IMR-90 (cell line): ENCODE results near the gene CC2D1A. TPM values are rescaled to one million over a fixed set of nuclear protein-coding genes. Genes with fewer than 3 reads are reported as not detected.

Experiments used
- ATAC-seq: fragments of 200-7000 bp; cut with Tn5 transposase; 2 replicates; pipeline ENCODE4 v1.9.1; 2020; ENCODE audit warnings: low read depth, mild to moderate bottlenecking, moderate library complexity
- BruUV-seq: library from RNA; stranded (reverse); fragments of 400-500 nt; replicated peaks from 2 replicates; lab custom pipeline; 2021; lab: Mats Ljungman, UMichigan
- CTCF ChIA-PET: fragments of 300-600 bp; formaldehyde crosslinking; extraction: SDS; loops from one replicate; lab custom pipeline; 2021; ENCODE audit warnings: antibody characterized with exemption; lab: Yijun Ruan, JAX
- POLR2A ChIA-PET: fragments of 300-600 bp; sonication (Branson Sonifier 250); formaldehyde crosslinking; loops from one replicate; lab custom pipeline; 2022; ENCODE audit warnings: antibody characterized with exemption; ENCODE audit not compliant: unreplicated experiment; lab: Charles Lee
- DNase-seq: peaks from one replicate; pipeline ENCODE4 v3.0.0; 2013
- H2AFZ ChIP-seq: replicated peaks from 2 replicates; pipeline ENCODE3; 2013; ENCODE audit warnings: low read length, mild to moderate bottlenecking; ENCODE audit not compliant: poor library complexity
- H2AK5ac ChIP-seq: 2 replicates; pipeline ENCODE4 v1.6.1; 2013; ENCODE audit warnings: low read depth, low read length, inconsistent platforms
- H2AK9ac ChIP-seq: replicated peaks from 2 replicates; pipeline ENCODE3; 2013; ENCODE audit warnings: mild to moderate bottlenecking, low read depth, low read length, moderate library complexity; ENCODE audit not compliant: poor library complexity
- H2BK120ac ChIP-seq: 2 replicates; pipeline ENCODE4 v1.6.1; 2013; ENCODE audit warnings: low read depth, low read length, inconsistent platforms
- H2BK15ac ChIP-seq: 3 replicates; pipeline ENCODE4 v1.6.1; 2013; ENCODE audit warnings: low read depth, low read length, inconsistent platforms
- H2BK20ac ChIP-seq: 2 replicates; pipeline ENCODE4 v1.6.1; 2013; ENCODE audit warnings: low read depth, mild to moderate bottlenecking, inconsistent platforms, low read length, moderate library complexity
- H2BK5ac ChIP-seq: 2 replicates; pipeline ENCODE4 v1.6.1; 2013; ENCODE audit warnings: mild to moderate bottlenecking, low read depth, low read length, inconsistent platforms; ENCODE audit not compliant: poor library complexity, severe bottlenecking
- H3K14ac ChIP-seq: replicated peaks from 2 replicates; pipeline ENCODE4 v1.6.1; 2013; ENCODE audit warnings: low read depth, low read length, inconsistent platforms
- H3K18ac ChIP-seq: 2 replicates; pipeline ENCODE4 v1.6.1; 2013; ENCODE audit warnings: low read depth, low read length, control low read depth
- H3K23ac ChIP-seq: 2 replicates; pipeline ENCODE4 v1.6.1; 2013; ENCODE audit warnings: low read depth, low read length, inconsistent platforms
- H3K27ac ChIP-seq: 2 replicates; pipeline ENCODE4 v1.5.1; 2013; ENCODE audit warnings: mild to moderate bottlenecking, control low read depth, low read length; ENCODE audit not compliant: insufficient read depth
- H3K27me3 ChIP-seq: 2 replicates; pipeline ENCODE4 v1.6.1; 2013; ENCODE audit warnings: low read length; ENCODE audit not compliant: control insufficient read depth, insufficient read depth
- H3K36me3 ChIP-seq: 2 replicates; pipeline ENCODE4 v1.6.1; 2013; ENCODE audit warnings: low read length, mixed read lengths; ENCODE audit not compliant: control insufficient read depth, insufficient read depth
- H3K4ac ChIP-seq: 2 replicates; pipeline ENCODE4 v1.6.1; 2013; ENCODE audit warnings: low read depth, low read length, inconsistent platforms
- H3K4me1 ChIP-seq: 2 replicates; pipeline ENCODE4 v1.6.1; 2013; ENCODE audit warnings: low read length, mixed read lengths; ENCODE audit not compliant: control insufficient read depth, insufficient read depth
- H3K4me2 ChIP-seq: 2 replicates; pipeline ENCODE4 v1.6.1; 2013; ENCODE audit warnings: low read depth, mild to moderate bottlenecking, control low read depth, low read length, moderate library complexity
- H3K4me3 ChIP-seq: 2 replicates; pipeline ENCODE4 v1.5.1; 2013; ENCODE audit warnings: low read depth, mild to moderate bottlenecking, control low read depth, low read length, moderate library complexity; ENCODE audit not compliant: insufficient read depth
- H3K56ac ChIP-seq: 2 replicates; pipeline ENCODE4 v1.6.1; 2013; ENCODE audit warnings: low read length, inconsistent platforms; ENCODE audit not compliant: insufficient read depth; ENCODE audit errors: extremely low read depth
- H3K79me1 ChIP-seq, 2 experiments: 2 replicates each; pipeline ENCODE4 v1.6.1; 2013; ENCODE audit warnings: low read length in 2 of 2, inconsistent platforms in 1 of 2, low read depth in 1 of 2
- H3K9ac ChIP-seq: 2 replicates; pipeline ENCODE4 v1.6.1; 2013; ENCODE audit warnings: low read depth, low read length, control low read depth
- H3K9me1 ChIP-seq: 2 replicates; pipeline ENCODE4 v1.6.1; 2013; ENCODE audit warnings: low read length, inconsistent platforms; ENCODE audit not compliant: insufficient read depth
- H3K9me3 ChIP-seq: 2 replicates; pipeline ENCODE4 v1.6.1; 2013; ENCODE audit warnings: low read length; ENCODE audit not compliant: control insufficient read depth, insufficient read depth
- H4K20me1 ChIP-seq: 2 replicates; pipeline ENCODE4 v1.6.1; 2013; ENCODE audit warnings: low read length, inconsistent platforms; ENCODE audit not compliant: insufficient read depth
- H4K5ac ChIP-seq: 2 replicates; pipeline ENCODE4 v1.6.1; 2013; ENCODE audit warnings: mild to moderate bottlenecking, low read depth, low read length, control low read depth
- H4K8ac ChIP-seq, 2 experiments: 2 replicates each; pipeline ENCODE4 v1.6.1; 2013; ENCODE audit warnings: low read depth in 2 of 2, low read length in 2 of 2, control low read depth in 1 of 2, inconsistent platforms in 1 of 2
- H4K91ac ChIP-seq: 2 replicates; pipeline ENCODE4 v1.6.1; 2013; ENCODE audit warnings: low read depth, low read length, inconsistent platforms; ENCODE audit not compliant: insufficient read depth
- CTCF ChIP-seq: conservative IDR thresholded peaks from 2 replicates; pipeline ENCODE4 v1.5.1; 2012; ENCODE audit warnings: mild to moderate bottlenecking, low read depth, low read length, improper control_type of control experiment
- RAD21 ChIP-seq: IDR thresholded peaks from 2 replicates; pipeline ENCODE4 v1.6.1; 2012; ENCODE audit warnings: low read length, improper control_type of control experiment
- SMC3 ChIP-seq: fragments of 150-350 bp; IDR thresholded peaks from 2 replicates; pipeline ENCODE4 v1.6.1; 2016; ENCODE audit warnings: low read depth, mild to moderate bottlenecking, antibody characterized with exemption, low read length, moderate library complexity
- WGBS, 2 experiments: methylation state at CpG; one replicate each; pipeline versions ENCODE4 v1.1.5 to v1.1.7; 2013; ENCODE audit warnings: missing lambda C conversion rate in 2 of 2; ENCODE audit not compliant: insufficient read length in 1 of 2; ENCODE audit errors: extremely low coverage in 2 of 2; 5-methylcytosine and 5-hydroxymethylcytosine counted together
- dilution Hi-C: fragments of 300-500 bp; cut with HindIII; formaldehyde crosslinking; loops from one replicate; pipeline ENCODE4 v1.14.3; 2018; ENCODE audit warnings: low sequenced_read_pairs; ENCODE audit not compliant: unreplicated experiment
- in situ Hi-C: fragments of 300-500 bp; cut with MboI; formaldehyde crosslinking; loops from 3 replicates; pipeline ENCODE4 v1.14.3; 2019; ENCODE audit warnings: low sequenced_read_pairs, inconsistent platforms, mixed read lengths
- intact Hi-C: fragments of 100-400 bp; cut with micrococcal nuclease; formaldehyde crosslinking; loops from 2 replicates; pipeline ENCODE4 v1.10.0; 2022
- polyA plus RNA-seq, 3 experiments: library from polyadenylated mRNA; depleted of rRNA; stranded (reverse); fragments of >200 nt; gene quantifications; 2 replicates each; pipeline ENCODE4 v1.2.3, GENCODE V29; 2012; ENCODE audit warnings: low replicate concordance in 1 of 3
- total RNA-seq: library from RNA; depleted of rRNA; stranded (reverse); fragments of >200 nt; gene quantifications from 2 replicates; pipeline ENCODE4 v1.2.3, GENCODE V29; 2012

The CC2D1A gene
- total and polyA plus RNA-seq, 2 of the 4 experiments (the other 2 are of a cell fraction) = 4.1 to 14.7 TPM

- no peaks in the 10 kb centered on the region for H3K36me3 ChIP-seq
- in situ Hi-C loops (no loop called here), dilution Hi-C loops (no loop called here), intact Hi-C loops (no loop called here)
- H3K79me1 ChIP-seq = peaks cover 6 to 8% of the 10 kb centered on the region in 2 experiments
- no peak overlapping the region for H3K23ac ChIP-seq
- TF ChIP-seq CTCF = 0 out of 2 replicates have a peak, but pooled peaks have one; percentile 30
- 0 out of 2 replicates have a peak, but pooled peaks have one; percentile 16 for TF ChIP-seq SMC3
- TF ChIP-seq RAD21 = no peak
- no peak overlapping the region for H2BK120ac ChIP-seq
- H3K9me1 ChIP-seq = peaks cover 2% of the 10 kb centered on the region
- H2AK9ac ChIP-seq = no peak overlapping the region
- no peaks in the 10 kb centered on the region for H3K9me3 ChIP-seq
- H3K4me1 ChIP-seq = peaks cover 3% of the 10 kb centered on the region
- no peak overlapping the region for H2BK5ac ChIP-seq
- peaks cover 3% of the 10 kb centered on the region; the same call in 1 of the 2 replicates for H4K20me1 ChIP-seq
- H3K27me3 ChIP-seq = peaks cover 2% of the 10 kb centered on the region; the same call in 1 of the 2 replicates
- no peak overlapping the region for H3K18ac ChIP-seq
- no peak overlapping the region for H3K4me2 ChIP-seq
- no peak for DNase-seq
- WGBS, 2 experiments = 93% methylated on average over 2 of the region's 4 CpGs; no CpG with 5 or more reads in 1 of the 2 experiments
- H3K9ac ChIP-seq = no peak overlapping the region
- no peak overlapping the region for H4K91ac ChIP-seq
- no peak overlapping the region for H4K5ac ChIP-seq
- H3K4ac ChIP-seq = no peak overlapping the region
- BruUV-seq = no TSS peak
- CTCF ChIA-PET = interaction anchor here (0.6 to 0.7 kb wide), 2 partner anchors 10 to 14 kb away, joined by 3 read pairs; no protein-coding TSS in a partner anchor
- H3K56ac ChIP-seq = no peak overlapping the region
- H2AK5ac ChIP-seq = no peak overlapping the region
- no peak overlapping the region for H4K8ac ChIP-seq
- no peak overlapping the region for H2AFZ ChIP-seq
- H3K14ac ChIP-seq = no peak overlapping the region
- H2BK15ac ChIP-seq = no peak overlapping the region
- H3K27ac ChIP-seq = no peak overlapping the region
- POLR2A ChIA-PET = no interaction called here
- H2BK20ac ChIP-seq = no peak overlapping the region
- no peak for ATAC-seq
- H3K4me3 ChIP-seq = no peak overlapping the region
Observed at GRCh38 chr19:13902993-13903555, 2.9 kb upstream of the CC2D1A start.
